Gastrocnemius medialis (tissue), 4 donors: Measurements from ENCODE around the gene NLGN1.

Experiments
- POLR2A ChIP-seq, 2 donors: fragments of 450-650 bp; IDR thresholded peaks; one replicate each; pipeline ENCODE4 v1.6.1; 2017; ENCODE audit warnings: antibody characterized with exemption in 2 of 2, mild to moderate bottlenecking in 2 of 2, moderate library complexity in 2 of 2
- TF ChIP-seq, protein P1 (sequence below), 5 experiments: fragments of 450-650 bp in 3 of 5; fragments of 200-600 bp in 2 of 5; sonication (generic) in 2 of 5; IDR thresholded peaks in 4 of 5; conservative IDR thresholded peaks in 1 of 5; 1 replicate in 4 of 5; 2 replicates in 1 of 5; pipeline ENCODE4 v1.5.1; 2016 to 2019; ENCODE audit warnings: antibody characterized with exemption in 5 of 5, mild to moderate bottlenecking in 3 of 5, moderate library complexity in 3 of 5

GRCh38 chr3:174232658-174233429 is 835.3 kb downstream of the NLGN1 start:
- TF ChIP-seq, protein P1, sequence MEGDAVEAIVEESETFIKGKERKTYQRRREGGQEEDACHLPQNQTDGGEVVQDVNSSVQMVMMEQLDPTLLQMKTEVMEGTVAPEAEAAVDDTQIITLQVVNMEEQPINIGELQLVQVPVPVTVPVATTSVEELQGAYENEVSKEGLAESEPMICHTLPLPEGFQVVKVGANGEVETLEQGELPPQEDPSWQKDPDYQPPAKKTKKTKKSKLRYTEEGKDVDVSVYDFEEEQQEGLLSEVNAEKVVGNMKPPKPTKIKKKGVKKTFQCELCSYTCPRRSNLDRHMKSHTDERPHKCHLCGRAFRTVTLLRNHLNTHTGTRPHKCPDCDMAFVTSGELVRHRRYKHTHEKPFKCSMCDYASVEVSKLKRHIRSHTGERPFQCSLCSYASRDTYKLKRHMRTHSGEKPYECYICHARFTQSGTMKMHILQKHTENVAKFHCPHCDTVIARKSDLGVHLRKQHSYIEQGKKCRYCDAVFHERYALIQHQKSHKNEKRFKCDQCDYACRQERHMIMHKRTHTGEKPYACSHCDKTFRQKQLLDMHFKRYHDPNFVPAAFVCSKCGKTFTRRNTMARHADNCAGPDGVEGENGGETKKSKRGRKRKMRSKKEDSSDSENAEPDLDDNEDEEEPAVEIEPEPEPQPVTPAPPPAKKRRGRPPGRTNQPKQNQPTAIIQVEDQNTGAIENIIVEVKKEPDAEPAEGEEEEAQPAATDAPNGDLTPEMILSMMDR (IDR thresholded peaks at IDR 0.05 in 4 of 5, conservative IDR thresholded peaks at IDR 0.05 in 1 of 5), result no peak
- no peak for TF ChIP-seq POLR2A (IDR thresholded peaks at IDR 0.05)
